ENCODE results near the gene UBALD1.

DNA sequence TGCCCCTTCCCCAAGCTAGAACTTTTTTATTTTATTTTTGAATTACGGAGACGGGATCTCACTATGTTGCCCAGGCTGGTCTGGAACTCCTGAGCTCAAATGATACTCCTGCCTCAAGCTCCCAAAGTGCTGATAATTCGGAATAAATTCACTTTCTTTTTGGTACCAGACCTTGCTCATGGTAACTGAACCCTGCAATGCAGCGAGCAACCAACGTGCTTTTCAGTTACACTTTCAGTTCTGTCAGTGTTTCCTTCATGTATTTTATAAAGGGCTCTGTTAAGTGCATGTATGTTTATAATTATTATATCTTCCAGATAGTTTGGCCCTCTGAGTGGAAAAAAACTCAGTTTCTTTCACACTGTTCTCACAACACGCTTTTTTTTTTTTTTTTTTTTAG is 44.6 kb downstream of the UBALD1 start:
- TF ChIP-seq, protein P1, sequence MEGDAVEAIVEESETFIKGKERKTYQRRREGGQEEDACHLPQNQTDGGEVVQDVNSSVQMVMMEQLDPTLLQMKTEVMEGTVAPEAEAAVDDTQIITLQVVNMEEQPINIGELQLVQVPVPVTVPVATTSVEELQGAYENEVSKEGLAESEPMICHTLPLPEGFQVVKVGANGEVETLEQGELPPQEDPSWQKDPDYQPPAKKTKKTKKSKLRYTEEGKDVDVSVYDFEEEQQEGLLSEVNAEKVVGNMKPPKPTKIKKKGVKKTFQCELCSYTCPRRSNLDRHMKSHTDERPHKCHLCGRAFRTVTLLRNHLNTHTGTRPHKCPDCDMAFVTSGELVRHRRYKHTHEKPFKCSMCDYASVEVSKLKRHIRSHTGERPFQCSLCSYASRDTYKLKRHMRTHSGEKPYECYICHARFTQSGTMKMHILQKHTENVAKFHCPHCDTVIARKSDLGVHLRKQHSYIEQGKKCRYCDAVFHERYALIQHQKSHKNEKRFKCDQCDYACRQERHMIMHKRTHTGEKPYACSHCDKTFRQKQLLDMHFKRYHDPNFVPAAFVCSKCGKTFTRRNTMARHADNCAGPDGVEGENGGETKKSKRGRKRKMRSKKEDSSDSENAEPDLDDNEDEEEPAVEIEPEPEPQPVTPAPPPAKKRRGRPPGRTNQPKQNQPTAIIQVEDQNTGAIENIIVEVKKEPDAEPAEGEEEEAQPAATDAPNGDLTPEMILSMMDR (IDR thresholded peaks at IDR 0.05; ENCODE audit: low read length): no peak
- no peak for TF ChIP-seq EZH2 (IDR thresholded peaks at IDR 0.05; ENCODE audit: borderline replicate concordance, low read length)
